Measurements from ENCODE around the gene CCDC51.
"Not testable (repeated sequence)": the region's sequence is repeated elsewhere in the genome, so short reads cannot be mapped to it uniquely, and the experiment has no call there.

CCDC51 gene, protein sequence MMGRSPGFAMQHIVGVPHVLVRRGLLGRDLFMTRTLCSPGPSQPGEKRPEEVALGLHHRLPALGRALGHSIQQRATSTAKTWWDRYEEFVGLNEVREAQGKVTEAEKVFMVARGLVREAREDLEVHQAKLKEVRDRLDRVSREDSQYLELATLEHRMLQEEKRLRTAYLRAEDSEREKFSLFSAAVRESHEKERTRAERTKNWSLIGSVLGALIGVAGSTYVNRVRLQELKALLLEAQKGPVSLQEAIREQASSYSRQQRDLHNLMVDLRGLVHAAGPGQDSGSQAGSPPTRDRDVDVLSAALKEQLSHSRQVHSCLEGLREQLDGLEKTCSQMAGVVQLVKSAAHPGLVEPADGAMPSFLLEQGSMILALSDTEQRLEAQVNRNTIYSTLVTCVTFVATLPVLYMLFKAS

DNA sequence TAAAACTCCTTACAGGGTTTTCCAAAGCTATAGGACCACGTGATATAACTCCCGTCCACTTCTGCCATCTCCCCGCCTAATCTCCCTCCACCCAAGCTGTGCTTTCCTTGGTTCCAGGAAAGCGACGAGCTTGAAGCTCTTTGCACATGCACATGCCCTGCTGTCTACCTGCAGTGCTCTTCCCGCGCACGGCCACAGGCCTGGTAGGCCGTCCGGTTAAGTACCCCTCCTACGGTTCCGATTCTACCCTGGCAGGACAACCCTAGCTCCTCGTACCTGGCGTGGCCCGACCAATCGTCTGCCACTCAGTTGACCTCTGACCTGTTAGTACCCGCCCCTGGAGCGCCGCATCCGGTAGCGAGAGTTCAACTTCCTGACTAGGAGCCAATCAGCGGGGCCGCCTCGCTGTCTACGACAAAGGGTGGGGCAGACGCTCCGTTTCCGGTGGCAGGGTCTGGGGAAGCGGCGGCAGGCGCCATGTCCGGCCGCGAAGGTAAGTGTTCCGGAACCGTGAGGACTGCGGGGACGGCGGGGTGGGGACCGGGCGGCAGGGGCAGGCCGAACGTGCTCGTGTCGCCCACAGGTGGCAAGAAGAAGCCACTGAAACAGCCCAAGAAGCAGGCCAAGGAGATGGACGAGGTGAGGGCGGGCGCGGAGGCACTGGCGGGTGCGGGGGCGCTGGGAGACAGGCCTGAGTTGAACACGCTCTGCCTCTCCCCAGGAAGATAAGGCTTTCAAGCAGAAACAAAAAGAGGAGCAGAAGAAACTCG lies at the start of gene CCDC51, which contains the start of gene TMA7:
Gene CCDC51, minus strand, starts transcription at position 300 of the 770 bp plus-strand sequence. CDS start 4,991 bp downstream, outside the sequence.
Gene TMA7, plus strand, starts transcription at position 438 of the 770 bp plus-strand sequence. Its CDS starts 40 bp downstream, at position 478.
- DNase-seq: peak; percentile 95

DNA sequence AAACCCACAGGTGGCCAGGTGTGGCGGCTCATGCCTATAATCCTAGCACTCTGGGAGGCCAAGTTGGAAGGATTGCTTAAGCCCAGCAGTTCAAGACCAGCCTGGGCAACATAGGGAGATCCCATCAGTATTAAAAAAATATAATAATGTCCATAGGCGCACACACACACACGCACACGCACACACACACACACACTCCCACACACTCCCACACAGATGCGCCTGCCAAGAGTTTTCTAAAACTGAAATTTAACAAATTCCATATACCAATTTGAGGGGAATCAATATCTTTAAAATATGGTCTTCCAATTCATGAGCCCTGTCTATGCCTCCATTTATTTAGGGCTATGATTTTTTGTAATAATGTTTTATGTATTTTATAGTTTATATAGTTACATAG lies 47.0 kb upstream of the CCDC51 start:
- DNase-seq: no peak

DNA sequence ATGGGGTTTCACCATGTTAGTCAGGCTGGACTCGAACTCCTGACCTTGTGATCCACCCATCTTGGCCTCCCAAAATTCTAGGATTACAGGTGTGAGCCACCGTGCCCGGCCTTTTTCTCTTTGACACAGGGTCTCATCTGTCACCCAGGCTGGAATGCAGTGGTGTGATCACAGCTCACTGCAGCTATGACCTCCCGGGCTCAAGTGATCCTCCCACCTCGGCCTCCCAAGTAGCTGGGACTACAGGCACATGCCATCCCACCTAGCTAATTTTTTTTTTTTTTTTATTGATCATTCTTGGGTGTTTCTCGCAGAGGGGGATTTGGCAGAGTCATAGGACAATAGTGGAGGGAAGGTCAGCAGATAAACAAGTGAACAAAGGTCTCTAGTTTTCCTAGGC lies 42.9 kb upstream of the CCDC51 start:
- DNase-seq: not testable (repeated sequence)

DNA sequence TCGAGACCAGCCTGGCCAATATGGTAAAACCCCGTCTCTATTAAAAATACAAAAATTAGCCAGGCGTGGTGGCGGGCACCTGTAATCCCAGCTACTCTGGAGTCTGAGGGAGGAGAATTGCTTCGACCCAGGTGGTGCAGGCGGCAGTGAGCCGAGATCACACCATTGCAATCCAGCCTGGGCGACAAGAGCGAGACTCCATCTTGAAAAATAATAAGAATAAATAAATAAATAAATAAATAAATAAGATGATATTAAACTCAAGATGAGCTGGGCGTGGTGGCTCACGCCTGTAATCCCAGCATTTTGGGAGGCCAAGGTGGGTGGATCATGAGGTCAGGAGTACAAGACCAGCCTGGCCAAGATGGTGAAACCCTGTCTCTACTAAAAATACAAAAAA lies 41.0 kb upstream of the CCDC51 start:
- DNase-seq: not testable (repeated sequence)

DNA sequence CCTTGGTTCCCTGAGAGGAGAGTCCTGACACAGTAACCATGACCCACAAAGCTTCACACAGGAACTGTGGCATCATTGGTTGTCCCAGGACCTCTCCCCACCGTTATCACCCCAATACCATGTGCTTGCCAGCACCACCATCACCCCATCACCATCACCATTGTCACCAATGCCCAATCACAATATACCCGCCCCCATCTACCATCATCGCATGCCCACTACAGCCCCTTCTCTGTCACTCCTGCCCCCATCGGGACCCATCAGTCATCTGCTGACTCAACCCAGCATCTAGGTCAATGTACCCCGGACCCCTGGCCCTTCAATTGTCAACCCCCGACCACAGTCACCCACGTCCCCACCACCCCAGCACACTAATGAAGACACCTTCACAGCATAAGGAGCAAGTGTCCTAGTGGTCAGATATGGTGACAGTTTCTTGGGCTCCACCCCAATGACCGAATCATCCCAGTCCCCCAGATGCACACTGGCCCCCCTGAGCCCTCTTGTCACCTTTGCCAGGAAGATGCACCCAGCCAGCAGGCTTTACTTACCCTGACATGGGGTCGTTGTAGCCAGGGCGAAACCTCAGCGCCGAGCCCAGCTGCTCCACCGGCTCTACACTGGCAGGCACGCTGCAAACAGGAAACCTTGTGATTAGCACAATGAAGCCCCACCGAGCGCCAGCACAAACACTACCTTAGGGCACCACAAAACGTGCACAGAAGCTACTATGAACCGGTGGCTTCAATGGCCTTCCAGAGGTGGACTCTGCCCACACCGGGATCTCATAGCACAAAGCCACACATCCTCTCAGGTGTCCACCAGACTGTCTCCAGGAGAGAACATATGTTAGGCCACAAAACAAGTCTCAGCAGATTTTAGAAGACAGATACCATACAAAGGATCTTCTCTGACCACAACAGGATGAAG lies 39.0 kb upstream of the CCDC51 start:
- no peak for DNase-seq

DNA sequence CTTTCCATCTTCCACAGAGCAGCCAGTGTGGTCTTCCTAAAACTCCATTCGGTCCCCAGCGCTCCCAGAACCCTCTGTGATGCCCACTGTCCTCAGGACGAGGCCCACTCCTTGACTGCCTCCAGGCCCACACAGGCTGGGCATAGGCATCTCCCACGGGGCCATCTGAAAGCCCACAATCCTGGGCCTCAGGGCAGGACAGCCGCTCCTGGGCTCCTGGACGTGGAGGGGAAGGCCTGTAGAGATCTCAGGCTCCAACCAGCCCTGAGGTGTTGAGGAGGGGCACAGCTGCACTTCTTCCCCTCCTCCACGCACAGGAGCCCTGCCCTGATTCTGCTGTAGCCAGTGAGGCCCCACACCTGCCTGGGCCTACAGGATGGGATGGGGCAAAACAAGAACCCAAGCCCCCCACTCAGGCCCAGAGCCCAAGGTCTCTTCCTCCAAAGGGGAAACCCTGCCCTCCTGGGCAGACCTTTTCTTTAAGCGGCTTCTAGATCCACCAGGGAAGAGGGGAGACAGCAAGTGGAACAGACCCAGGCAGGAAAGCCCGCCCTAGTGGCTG lies 38.1 kb upstream of the CCDC51 start:
- DNase-seq: no peak

DNA sequence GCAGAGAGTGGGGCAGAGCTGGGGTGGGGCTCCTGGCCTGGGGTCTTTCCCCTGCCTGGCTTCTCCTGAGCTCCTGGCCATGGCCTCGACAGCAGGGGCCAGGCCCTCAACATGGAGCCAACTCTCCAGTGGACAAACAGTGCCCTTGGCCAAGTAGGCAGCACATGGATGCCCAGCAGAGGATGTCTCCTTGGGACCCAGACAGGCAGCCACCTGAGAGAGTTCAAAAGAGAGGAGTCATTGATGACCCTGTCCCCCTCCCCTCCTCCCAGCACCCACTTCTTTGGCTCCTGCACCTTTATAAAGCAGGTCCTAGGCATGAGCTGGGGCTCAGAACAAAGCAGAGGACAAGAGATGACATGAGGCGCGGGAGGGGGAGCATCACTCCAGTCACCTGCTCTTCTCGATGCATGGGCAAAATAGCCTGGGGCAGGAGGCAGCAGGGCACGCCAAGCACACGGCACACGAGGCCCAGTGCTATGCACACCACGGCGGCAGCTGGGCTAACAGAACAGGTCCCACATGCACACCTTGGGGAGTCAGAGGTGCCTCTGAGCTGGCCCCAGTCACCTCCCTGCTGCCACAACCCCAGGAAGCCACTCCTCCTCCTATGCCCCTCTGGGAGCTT lies 36.6 kb upstream of the CCDC51 start:
- no peak for DNase-seq

DNA sequence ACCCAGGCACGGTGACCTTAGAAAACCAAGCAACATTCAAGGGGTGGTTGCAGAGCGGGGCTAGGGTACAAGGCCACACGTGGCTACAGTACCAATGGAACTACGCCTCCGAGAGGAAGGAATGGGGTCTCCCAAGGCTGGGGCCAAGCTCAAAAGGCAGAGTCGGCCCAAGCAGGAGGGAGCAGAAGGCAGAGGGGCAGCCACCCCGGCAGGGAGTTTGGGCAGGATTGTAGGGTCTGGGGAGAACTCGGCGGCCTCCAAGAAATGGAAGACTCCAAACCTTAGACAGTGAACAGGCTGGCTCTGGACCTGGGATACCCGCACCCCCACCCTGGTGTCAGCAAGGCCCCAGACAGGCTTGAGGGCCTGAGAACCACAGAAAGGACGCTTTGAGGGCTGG lies 35.3 kb upstream of the CCDC51 start:
- DNase-seq: no peak

DNA sequence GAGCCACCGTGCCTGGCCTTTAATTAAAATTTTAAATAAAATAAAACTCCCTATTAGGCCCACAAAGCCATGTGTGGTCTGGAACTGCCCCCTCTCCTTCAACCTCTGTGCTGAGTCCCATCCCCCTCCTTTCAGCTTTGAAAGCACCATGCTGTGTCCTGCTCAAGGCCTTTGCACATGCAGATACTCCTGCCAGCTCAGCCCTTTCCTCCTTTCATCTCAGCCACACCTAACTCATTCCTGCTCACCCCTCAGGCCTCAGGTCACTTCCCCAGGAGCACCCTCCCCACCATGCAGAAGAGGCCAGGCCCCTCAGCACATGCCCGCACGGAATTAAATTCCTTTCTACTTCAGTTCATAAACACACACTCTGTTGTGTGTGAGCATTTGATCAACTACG lies 34.7 kb upstream of the CCDC51 start:
- DNase-seq: no peak

DNA sequence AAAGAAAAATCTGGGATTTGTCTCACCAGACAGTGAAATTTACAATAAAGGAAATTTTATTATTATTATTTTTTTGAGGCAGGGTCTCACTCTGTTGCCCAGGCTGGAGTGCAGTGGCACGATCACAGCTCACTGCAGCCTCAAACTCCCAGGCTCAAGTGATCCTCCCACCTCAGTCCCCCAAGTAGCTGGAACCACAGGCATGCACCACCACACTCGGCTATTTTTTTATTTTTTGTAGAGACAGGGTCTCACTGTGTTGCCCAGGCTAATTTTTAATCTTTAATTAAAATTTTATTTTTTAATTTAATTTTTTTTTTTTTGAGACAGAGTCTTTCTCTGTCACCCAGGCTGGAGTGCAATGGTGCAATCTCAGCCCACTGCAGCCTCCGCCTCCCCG lies 34.1 kb upstream of the CCDC51 start:
- DNase-seq: not testable (repeated sequence)

DNA sequence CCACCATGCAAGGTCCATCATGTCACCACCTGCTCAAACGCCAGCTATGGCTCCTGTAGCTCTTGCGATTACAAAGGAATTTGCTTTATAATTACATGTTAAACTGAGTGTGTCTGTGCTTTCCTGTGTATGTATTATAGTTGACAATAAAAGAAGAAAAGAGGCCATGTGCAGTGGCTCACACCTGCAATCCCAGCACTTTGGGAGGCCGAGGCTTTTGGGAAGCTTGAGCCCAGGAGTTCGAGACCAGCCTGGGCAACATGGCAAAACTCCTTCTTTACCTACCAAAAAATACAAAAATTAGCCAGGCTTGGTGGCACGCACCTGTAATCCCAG lies 33.7 kb upstream of the CCDC51 start:
- DNase-seq: no peak

DNA sequence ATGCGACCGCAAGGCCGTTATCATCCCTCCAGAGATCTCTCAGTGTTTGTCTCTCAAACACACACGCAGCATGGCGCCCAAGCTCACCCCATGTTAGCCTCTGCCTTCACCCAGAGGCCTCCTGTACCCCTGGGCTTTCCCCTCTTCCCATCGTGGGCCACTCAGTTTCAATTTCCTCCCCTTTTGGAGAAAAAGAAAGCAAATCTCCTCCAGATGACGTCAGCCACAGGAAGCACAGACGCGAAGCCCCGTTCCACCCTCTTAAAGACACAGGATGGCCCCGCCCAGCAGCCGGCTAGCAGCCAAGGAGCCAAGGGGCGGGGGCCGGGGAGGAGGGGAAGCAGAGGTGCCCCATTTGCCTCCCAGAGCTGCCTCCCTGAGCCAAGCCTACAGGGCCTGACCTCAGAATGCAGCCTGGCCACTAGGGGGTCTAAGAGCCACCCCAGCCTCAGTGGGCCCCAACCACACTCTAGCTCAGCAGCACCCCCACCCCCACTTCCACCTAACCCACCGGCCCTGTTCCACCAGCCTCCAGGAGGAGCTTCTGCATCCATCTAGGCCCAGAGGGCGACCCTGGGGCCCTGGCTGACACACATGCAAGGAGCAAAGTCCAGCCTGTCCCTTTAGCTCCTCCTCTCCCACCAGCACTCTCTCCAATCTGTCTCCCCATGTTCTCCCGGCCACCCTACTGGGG lies 33.2 kb upstream of the CCDC51 start:
- DNase-seq: peak; percentile 90

DNA sequence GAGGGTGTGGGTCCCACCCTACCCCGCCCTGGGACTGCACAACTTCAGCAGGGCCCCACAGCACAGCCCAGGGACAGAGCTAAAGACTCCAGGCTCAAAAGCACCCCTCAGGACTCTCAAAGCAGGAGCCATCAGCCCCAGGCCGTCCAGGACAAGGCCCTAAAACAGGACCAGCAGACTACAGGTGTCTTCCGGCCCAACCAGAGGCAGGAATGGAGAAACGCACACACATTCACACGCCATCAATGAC lies 32.7 kb upstream of the CCDC51 start:
- no peak for DNase-seq

DNA sequence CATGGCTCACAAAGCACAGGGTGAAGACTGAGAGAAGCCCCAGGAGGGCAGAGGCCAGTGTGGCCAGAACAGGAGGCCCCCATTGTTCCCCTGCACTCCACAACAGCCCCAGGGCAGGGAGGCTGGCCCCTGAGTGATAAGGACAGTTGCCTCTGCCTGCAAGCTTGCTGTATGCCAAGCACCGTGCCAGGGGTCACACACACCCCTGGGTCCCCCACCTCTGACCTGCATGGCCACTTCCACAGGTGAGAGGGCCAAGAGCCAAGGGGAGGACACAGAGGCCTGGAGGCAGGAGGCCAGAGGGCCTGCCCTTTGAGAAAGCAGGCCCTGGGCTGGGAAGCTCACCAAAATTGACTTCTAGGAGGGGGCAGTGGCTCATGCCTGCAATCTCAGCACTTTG lies 30.4 kb upstream of the CCDC51 start:
- no peak for DNase-seq

DNA sequence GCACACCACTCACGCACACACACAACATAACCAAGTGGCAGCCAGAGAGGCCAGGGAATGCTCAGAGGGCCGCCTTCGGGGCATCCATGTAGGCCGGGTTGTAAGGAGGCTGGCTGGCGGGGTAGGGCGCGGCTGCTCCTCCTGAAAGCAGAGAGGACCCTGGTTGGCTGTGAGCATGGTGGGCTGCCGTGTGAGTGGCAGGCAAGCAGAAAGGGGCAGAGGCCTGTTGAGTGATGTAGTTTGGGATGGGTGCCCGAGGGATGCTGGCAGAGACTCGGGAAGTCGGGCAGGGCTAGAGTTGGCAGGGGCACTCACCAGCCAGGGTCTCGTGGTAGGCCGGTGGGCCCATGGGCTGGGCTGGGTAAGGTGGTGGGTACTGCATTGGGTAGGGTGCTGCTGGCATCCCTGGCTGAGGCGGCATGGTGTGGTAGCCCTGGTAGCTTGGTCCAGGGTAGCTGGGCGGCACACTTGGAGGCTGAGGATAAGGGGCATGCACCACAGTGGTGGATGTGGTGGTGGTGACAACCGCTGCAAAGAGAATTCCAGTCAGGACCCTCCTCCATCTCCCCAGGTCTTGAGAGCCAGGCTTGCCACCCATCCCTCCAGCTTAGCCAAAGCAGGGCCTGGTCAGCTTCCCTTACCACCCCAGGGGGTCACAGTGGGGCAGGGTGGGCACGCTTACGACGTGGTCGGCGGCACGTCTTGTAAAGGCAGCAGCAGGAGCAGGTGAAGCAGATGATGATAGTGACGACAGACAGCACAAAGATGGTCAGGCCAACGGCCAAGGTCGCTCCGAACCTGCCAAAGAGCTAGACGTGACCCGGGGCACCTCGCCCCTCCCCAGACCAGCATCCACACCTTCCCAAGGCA lies 29.4 kb upstream of the CCDC51 start:
- DNase-seq: no peak

DNA sequence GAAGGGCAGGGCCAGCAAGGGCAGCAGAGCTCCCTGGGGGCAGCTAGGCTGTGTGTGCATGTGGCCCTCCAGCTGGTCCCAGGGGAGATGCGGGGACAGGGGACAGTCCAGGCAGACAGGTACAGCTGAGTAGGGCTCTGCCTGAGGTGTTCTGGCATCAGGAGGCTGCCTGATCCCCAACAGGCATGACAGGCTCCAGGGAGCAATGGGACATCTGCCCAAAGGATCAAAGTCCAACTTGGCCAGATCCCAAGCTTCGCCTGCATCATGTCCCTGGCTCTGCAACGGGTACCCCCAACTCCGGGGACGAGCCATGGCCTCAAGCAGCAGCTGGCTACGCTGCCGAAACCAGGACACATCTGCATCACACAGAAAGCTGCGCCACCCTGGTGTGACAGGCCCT lies 28.4 kb upstream of the CCDC51 start:
- DNase-seq: no peak

DNA sequence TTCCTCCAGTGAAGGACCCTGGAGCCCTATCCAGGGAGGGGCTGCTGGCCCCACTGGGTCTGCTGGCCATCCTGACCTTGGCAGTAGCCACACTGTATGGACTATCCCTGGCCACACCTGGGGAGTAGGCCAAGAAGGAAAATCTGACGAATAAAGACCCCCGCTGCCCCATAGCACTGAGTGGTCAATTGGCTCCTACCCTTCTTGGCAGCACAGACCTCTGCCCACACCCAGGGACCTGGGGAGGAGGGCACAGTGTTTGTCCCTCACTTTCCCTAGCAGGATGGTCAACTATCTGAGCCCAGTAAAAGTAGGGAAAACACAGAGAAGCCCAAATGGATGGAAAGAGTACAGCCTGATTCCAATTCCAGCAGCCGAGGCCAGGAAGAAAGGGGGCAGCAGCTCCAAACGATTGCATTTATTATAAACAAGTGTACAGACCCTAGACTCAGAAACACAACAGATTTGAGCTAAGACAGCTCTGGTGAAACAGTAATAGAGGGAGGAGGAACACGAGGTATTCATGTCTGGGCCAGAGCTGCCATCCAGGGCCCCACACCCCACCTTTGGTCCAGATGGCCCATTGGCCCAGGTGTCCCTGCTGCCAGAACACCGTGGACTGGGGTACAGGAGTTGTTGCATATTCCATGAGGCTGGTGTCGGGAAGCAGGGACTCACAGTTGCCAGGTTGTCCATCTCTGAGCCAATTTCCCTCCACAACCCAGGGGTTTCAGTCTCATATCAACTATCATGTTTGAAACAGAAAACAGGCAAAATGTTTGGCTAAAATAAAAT lies 27.8 kb upstream of the CCDC51 start:
- DNase-seq: no peak

DNA sequence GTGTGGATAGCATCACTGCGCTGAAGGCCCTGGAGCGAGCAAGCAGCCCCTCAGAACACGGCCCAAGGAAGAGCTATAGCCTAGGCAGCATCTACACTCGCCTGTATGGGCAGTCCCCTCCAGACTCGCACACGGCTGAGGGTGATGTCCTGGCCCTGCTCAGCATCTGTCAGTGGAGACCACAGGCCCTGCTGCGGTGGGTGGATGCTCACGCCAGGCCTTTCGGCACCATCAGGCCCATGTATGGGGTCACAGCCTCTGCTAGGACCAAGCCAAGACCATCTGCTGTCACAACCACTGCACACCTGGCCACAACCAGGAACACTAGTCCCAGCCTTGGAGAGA lies 27.2 kb upstream of the CCDC51 start:
- no peak for DNase-seq

DNA sequence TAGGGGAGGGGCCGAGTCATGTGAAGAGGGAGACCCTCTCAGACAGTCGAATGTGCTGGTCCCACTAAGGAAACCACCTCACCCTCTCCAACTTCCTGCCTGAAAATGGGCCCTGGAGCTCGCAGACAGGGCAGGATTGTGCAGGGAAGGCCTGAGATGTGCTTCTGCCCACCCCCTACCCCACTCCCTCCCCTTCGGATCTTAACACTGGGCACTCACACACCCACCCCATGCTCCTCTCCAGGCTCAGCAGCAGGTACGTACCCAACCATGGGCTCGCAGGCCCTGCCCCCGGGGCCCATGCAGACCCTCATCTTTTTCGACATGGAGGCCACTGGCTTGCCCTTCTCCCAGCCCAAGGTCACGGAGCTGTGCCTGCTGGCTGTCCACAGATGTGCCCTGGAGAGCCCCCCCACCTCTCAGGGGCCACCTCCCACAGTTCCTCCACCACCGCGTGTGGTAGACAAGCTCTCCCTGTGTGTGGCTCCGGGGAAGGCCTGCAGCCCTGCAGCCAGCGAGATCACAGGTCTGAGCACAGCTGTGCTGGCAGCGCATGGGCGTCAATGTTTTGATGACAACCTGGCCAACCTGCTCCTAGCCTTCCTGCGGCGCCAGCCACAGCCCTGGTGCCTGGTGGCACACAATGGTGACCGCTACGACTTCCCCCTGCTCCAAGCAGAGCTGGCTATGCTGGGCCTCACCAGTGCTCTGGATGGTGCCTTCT lies 26.6 kb upstream of the CCDC51 start:
- no peak for DNase-seq
